Skeletal muscle tissue (tissue), 4 donors: ENCODE data around the gene VCAN. TPM values are rescaled to one million over a fixed set of nuclear protein-coding genes. Genes with fewer than 3 reads are reported as not detected.

Experiments
- H3K27ac ChIP-seq: one replicate; pipeline ENCODE4 v1.7.0; 2013; ENCODE audit warnings: mild to moderate bottlenecking, low read depth, low read length, inconsistent platforms
- H3K27me3 ChIP-seq, 3 donors: one replicate each; pipeline ENCODE4 v1.7.0; 2013; ENCODE audit warnings: low read length in 3 of 3; ENCODE audit not compliant: control insufficient read depth in 3 of 3, insufficient read depth in 3 of 3
- H3K36me3 ChIP-seq, 3 donors: one replicate each; pipeline ENCODE4 v1.7.0; 2013; ENCODE audit warnings: low read length in 3 of 3; ENCODE audit not compliant: control insufficient read depth in 3 of 3, insufficient read depth in 3 of 3
- H3K4me1 ChIP-seq, 3 donors: one replicate each; pipeline ENCODE4 v1.7.0; 2013; ENCODE audit warnings: low read length in 3 of 3, mild to moderate bottlenecking in 3 of 3; ENCODE audit not compliant: control insufficient read depth in 3 of 3, insufficient read depth in 3 of 3
- H3K4me3 ChIP-seq, 3 donors: one replicate each; pipeline ENCODE4 v1.7.0; 2013; ENCODE audit warnings: low read length in 3 of 3
- H3K9ac ChIP-seq, 3 donors: one replicate each; pipeline ENCODE4 v1.7.0; 2013; ENCODE audit warnings: low read length in 3 of 3, mild to moderate bottlenecking in 3 of 3, moderate library complexity in 2 of 3, low read depth in 1 of 3
- H3K9me3 ChIP-seq, 3 donors: one replicate each; pipeline ENCODE4 v1.7.0; 2013; ENCODE audit warnings: low read length in 3 of 3; ENCODE audit not compliant: control insufficient read depth in 3 of 3
- total RNA-seq: library from RNA; depleted of rRNA; stranded (reverse); fragments of >200 nt; gene quantifications from one replicate; pipeline ENCODE4 v1.2.3, GENCODE V29; 2014
- donor health status: Osteomylitis.

Gene VCAN
- total RNA-seq, 1 donor from 2014 or later, result 254 TPM

DNA sequence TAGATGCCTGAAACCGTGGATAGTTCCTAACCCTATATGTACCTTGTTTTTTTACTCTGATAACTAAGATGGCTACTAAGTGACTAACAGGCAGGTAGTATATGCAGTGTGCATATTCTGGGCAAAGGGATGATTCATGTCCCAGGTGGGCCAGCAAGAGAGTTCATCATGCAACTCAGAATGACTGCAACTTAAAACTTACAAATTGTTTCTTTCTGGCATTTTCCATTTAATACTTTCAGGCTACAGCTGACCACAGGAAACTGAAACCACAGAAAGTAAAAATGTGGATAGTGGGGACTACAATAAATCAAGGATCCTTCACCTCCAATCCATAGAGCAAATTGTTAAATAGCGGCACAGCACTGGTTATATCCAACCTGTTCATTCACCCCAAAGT lies 30.7 kb upstream of the VCAN start:
- no peak overlapping the region for H3K9ac ChIP-seq
- H3K9me3 ChIP-seq, result no peaks in the 10 kb centered on the region
- H3K4me3 ChIP-seq, result no peak overlapping the region
- no peak overlapping the region for H3K27ac ChIP-seq
- H3K4me1 ChIP-seq, result no peaks in the 10 kb centered on the region
- no peaks in the 10 kb centered on the region for H3K27me3 ChIP-seq
- no peaks in the 10 kb centered on the region for H3K36me3 ChIP-seq

- Histone ChIP-seq H3K9me3 (no peaks in the 10 kb centered on the region), H3K27ac (no peak overlapping the region), H3K27me3 (no peaks in the 10 kb centered on the region), H3K9ac (no peak overlapping the region), H3K36me3 (no peaks in the 10 kb centered on the region), H3K4me3 (no peak overlapping the region), H3K4me1 (no peaks in the 10 kb centered on the region)
These were observed 29.8 kb upstream of the VCAN start for GRCh38 chr5:83441747-83442146.

GRCh38 chr5:83443534-83443933 lies 28.0 kb upstream of the VCAN start:
- no peak overlapping the region for H3K27ac ChIP-seq
- H3K36me3 ChIP-seq, result no peaks in the 10 kb centered on the region
- H3K4me1 ChIP-seq, result no peaks in the 10 kb centered on the region
- no peak overlapping the region for H3K4me3 ChIP-seq
- no peaks in the 10 kb centered on the region for H3K27me3 ChIP-seq
- H3K9me3 ChIP-seq, result no peaks in the 10 kb centered on the region
- H3K9ac ChIP-seq, result no peak overlapping the region

DNA sequence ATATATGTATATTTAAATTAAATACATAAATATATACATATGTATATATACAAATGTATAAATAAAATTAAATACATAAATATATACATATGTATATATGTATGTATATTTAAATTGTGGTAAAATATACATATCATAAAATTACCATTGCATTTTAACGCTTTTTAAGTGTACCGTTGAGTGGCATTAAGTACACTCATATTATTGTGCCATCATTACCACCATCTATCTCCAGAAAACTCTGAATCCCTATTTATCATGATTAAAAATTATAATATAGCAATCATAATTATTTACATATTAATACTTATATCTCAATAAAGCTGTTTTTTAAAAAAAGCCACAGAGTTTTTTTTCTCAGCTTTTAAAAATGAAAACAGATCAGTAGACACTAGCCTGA lies 27.1 kb upstream of the VCAN start:
- Histone ChIP-seq H3K36me3 (no peaks in the 10 kb centered on the region), H3K9me3 (no peaks in the 10 kb centered on the region), H3K27ac (no peak overlapping the region), H3K9ac (no peak overlapping the region), H3K4me1 (no peaks in the 10 kb centered on the region), H3K27me3 (no peaks in the 10 kb centered on the region), H3K4me3 (no peak overlapping the region)

DNA sequence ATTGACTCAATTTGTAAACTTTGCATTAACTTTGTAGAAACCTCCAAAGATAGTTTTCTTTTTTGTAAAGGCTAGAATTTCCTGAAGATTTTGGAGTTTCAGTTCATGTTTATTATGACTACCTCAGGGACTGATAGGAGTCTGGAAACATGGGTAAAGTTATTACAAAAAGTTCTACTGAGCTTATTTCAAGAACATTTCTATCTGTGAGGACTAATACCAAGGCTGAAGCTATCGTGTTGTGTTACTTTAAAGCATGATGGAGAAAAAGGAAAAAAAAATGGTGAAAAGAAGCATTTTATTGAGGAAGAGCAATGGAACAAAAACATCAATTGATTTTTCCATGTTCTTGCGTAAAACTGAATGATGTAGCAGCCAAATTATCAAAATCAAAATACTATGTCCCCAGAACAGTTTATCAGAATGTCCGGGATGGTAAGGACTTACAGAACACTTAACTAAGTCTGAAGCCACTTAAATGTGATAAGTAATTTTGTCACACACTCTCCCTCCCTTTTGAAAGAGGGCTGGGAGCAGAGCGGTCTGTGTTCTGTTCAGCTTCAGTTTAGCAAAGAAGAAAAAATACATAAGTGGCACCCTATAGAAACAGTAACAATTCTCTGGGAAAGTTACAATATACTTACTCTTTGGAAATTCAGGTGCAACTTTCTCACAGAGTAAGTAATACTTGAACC lies 25.1 kb upstream of the VCAN start:
- Histone ChIP-seq H3K36me3 (no peaks in the 10 kb centered on the region), H3K27me3 (no peaks in the 10 kb centered on the region), H3K4me1 (peaks cover 0 to 2% (median 0%) of the 10 kb centered on the region in 3 donors), H3K27ac (no peak overlapping the region), H3K4me3 (no peak overlapping the region), H3K9ac (no peak overlapping the region), H3K9me3 (no peaks in the 10 kb centered on the region)

GRCh38 chr5:83447533-83447932 lies 24.0 kb upstream of the VCAN start:
- H3K36me3 ChIP-seq, result no peaks in the 10 kb centered on the region
- H3K9ac ChIP-seq, result no peak overlapping the region
- H3K4me3 ChIP-seq, result no peak overlapping the region
- peaks cover 0 to 2% (median 0%) of the 10 kb centered on the region in 3 donors for H3K4me1 ChIP-seq
- peaks cover 0 to under 1% (median 0%) of the 10 kb centered on the region in 3 donors for H3K9me3 ChIP-seq
- H3K27me3 ChIP-seq, result no peaks in the 10 kb centered on the region
- H3K27ac ChIP-seq, result no peak overlapping the region

DNA sequence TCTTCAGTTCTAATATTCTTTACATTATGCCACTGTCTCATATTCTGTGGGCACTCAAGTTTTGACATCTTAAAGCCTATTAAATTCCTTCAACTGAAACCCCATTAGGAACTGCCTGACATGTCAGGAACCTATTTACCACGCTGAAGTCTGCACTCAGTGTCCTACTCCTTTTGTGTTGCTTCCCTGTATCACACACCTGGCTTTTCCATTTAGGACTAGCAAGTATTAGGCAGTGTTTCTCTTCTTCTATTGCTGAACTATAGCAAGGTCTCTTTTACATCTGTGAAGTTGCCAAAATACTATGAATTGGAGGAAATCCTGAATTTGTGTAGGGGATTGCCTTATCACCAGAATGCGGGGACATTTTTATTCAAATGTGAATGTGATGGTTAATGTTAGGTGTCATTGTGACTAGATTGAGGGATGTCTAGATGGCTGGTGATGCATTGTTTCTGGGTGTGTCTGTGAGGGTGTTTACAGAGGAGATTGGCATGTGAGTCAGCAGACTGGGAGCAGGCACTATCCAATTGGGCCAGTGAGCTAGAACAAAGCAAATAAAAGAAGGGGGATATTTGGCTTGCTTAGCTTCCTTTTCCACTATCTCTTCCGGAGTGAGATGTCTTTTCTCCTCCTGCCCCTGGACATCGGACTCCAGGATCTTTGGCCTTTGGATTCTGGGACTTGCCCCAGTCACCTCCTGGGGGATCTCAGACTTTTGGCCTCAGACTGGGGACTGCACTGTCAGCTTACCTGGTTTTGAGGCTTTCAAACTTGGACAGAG lies 21.2 kb upstream of the VCAN start:
- Histone ChIP-seq H3K36me3 (no peaks in the 10 kb centered on the region), H3K27me3 (no peaks in the 10 kb centered on the region), H3K4me1 (peaks cover 0 to 2% (median 0%) of the 10 kb centered on the region in 3 donors), H3K4me3 (no peak overlapping the region), H3K9me3 (peaks cover 0 to 4% (median 0%) of the 10 kb centered on the region in 3 donors), H3K27ac (no peak overlapping the region), H3K9ac (no peak overlapping the region)

DNA sequence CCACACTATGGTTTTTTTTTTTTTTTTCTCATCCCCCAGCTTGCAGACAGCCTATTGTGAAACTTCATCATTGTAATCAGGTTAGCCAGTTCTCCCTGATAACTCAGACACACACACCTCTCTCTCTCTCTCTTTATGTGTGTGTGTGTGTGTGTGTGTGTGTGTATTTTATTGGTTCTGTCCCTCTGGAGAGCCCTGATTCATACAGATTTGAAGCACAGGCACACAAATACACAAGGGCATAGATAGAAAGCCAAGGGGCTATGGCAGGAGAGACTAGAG lies 20.6 kb upstream of the VCAN start:
- H3K27ac ChIP-seq, result no peak overlapping the region
- no peaks in the 10 kb centered on the region for H3K27me3 ChIP-seq
- peaks cover 0 to 2% (median 0%) of the 10 kb centered on the region in 3 donors for H3K4me1 ChIP-seq
- H3K9ac ChIP-seq, result no peak overlapping the region
- no peaks in the 10 kb centered on the region for H3K36me3 ChIP-seq
- peaks cover 0 to 4% (median 0%) of the 10 kb centered on the region in 3 donors for H3K9me3 ChIP-seq
- no peak overlapping the region for H3K4me3 ChIP-seq

GRCh38 chr5:83451955-83452354 lies 19.6 kb upstream of the VCAN start:
- Histone ChIP-seq H3K4me1 (peaks cover 0 to 2% (median 0%) of the 10 kb centered on the region in 3 donors), H3K27ac (no peak overlapping the region), H3K9me3 (peaks cover 3 to 5% (median 4%) of the 10 kb centered on the region in 3 donors), H3K36me3 (no peaks in the 10 kb centered on the region), H3K27me3 (no peaks in the 10 kb centered on the region), H3K9ac (no peak overlapping the region), H3K4me3 (no peak overlapping the region)

GRCh38 chr5:83453937-83454336 lies 17.6 kb upstream of the VCAN start:
- peaks cover 3 to 6% (median 4%) of the 10 kb centered on the region in 3 donors for H3K9me3 ChIP-seq

More at GRCh38 chr5:83453937-83454336, 17.6 kb upstream of the VCAN start:
- Histone ChIP-seq H3K4me1 (peaks cover 0 to 2% (median 0%) of the 10 kb centered on the region in 3 donors), H3K27ac (no peak overlapping the region), H3K36me3 (no peaks in the 10 kb centered on the region), H3K27me3 (no peaks in the 10 kb centered on the region), H3K9ac (no peak overlapping the region), H3K4me3 (no peak overlapping the region)
